Endothelial cell of umbilical vein (primary cell): Measurements from ENCODE around the gene KCNJ12.

Experiments used
- CTCF ChIP-seq, 2 donors: IDR thresholded peaks; 1 replicate in 1 of 2; 2 replicates in 1 of 2; pipeline ENCODE4 v1.5.1; 2011; ENCODE audit warnings: low read length in 2 of 2, mild to moderate bottlenecking in 2 of 2, moderate library complexity in 2 of 2, control low read depth in 1 of 2, inconsistent platforms in 1 of 2, low read depth in 1 of 2; ENCODE audit not compliant: insufficient read depth in 1 of 2; ENCODE audit errors: extremely low read depth in 1 of 2
- EZH2 ChIP-seq: IDR thresholded peaks from 2 replicates; pipeline ENCODE4 v1.6.1; 2012; ENCODE audit warnings: borderline replicate concordance, low read depth, mild to moderate bottlenecking, moderate library complexity, low read length, inconsistent platforms; ENCODE audit not compliant: severe bottlenecking
- FOS ChIP-seq: IDR thresholded peaks from 2 replicates; pipeline ENCODE4 v1.6.1; 2011; ENCODE audit warnings: mild to moderate bottlenecking, low read length, moderate library complexity, borderline replicate concordance; ENCODE audit not compliant: insufficient read depth
- GATA2 ChIP-seq: IDR thresholded peaks from 2 replicates; pipeline ENCODE4 v1.7.0; 2011; ENCODE audit warnings: low read depth, mild to moderate bottlenecking, moderate library complexity, mixed read lengths, low read length; ENCODE audit not compliant: insufficient read length, insufficient read depth
- JUN ChIP-seq: IDR thresholded peaks from 2 replicates; pipeline ENCODE4 v1.6.1; 2011; ENCODE audit warnings: borderline replicate concordance, low read depth; ENCODE audit not compliant: insufficient read length, insufficient read depth
- MAX ChIP-seq: IDR thresholded peaks from 2 replicates; pipeline ENCODE4 v1.6.1; 2011; ENCODE audit not compliant: insufficient read depth, insufficient read length
- MYC ChIP-seq: IDR thresholded peaks from one replicate; pipeline ENCODE4 v1.6.1; 2011; ENCODE audit warnings: mild to moderate bottlenecking, low read depth, low read length
- POLR2A ChIP-seq: IDR thresholded peaks from 2 replicates; pipeline ENCODE4 v1.6.1; 2012; ENCODE audit warnings: low read depth, mild to moderate bottlenecking, control low read depth, low read length
- POLR2AphosphoS5 ChIP-seq: IDR thresholded peaks from 2 replicates; pipeline ENCODE4 v1.6.1; 2012; ENCODE audit warnings: low read depth, mild to moderate bottlenecking, control low read depth, low read length, moderate library complexity; ENCODE audit not compliant: insufficient read depth

- TF ChIP-seq CTCF (IDR thresholded peaks at IDR 0.05; ENCODE audit: extremely low read depth in 1 of 2, insufficient read depth in 1 of 2, low read depth in 1 of 2, low read length in 2 of 2) (no peak), POLR2AphosphoS5 (no peak), POLR2A (no peak), EZH2 (no peak), MAX (no peak), MYC (no peak), JUN (no peak), FOS (no peak), GATA2 (no peak)
These were observed 4.5 kb downstream of the KCNJ12 start for GRCh38 chr17:21380659-21381058.
